ENCODE results near the gene S100A14. TPM values are rescaled to one million over a fixed set of nuclear protein-coding genes. Genes with fewer than 3 reads are reported as not detected.
"Not testable (repeated sequence)": the region's sequence is repeated elsewhere in the genome, so short reads cannot be mapped to it uniquely, and the experiment has no call there.

The S100A14 gene
- total RNA-seq, 1 experiment from 2014 or later, result 0.57 TPM

GRCh38 chr1:153577624-153578051, 38.5 kb downstream of the S100A14 start:
- Histone ChIP-seq H3K36me3 (ENCODE audit: control insufficient read depth, insufficient read depth, low read length) (no peaks in the 10 kb centered on the region), H3K9me3 (ENCODE audit: control insufficient read depth, insufficient read depth, low read depth, low read length) (no peaks in the 10 kb centered on the region), H3K4me1 (ENCODE audit: control insufficient read depth, insufficient read depth, low read length) (no peaks in the 10 kb centered on the region; the same call in 1 of the 2 replicates), H3K4me3 (ENCODE audit: low read depth in 2 of 2, low read length in 2 of 2) (no peak overlapping the region), H3K27ac (ENCODE audit: low read length) (no peak overlapping the region), H3K27me3 (ENCODE audit: control insufficient read depth, insufficient read depth, low read length) (no peaks in the 10 kb centered on the region)
- CTCF ChIA-PET, result interaction anchor here (0.7 to 0.8 kb wide), 2 partner anchors 67 to 403 kb away, joined by 4 read pairs; no protein-coding TSS in a partner anchor
- TF ChIP-seq CTCF (IDR thresholded peaks at IDR 0.05) (no peak), TCF7L2 (IDR thresholded peaks at IDR 0.05; ENCODE audit: low read depth, low read length) (no peak), REST (IDR thresholded peaks at IDR 0.05; ENCODE audit: insufficient read depth in 1 of 2, low read depth in 2 of 2, low read length in 1 of 2) (no peak), SIN3A (IDR thresholded peaks at IDR 0.05; ENCODE audit: borderline replicate concordance, insufficient read depth, low read depth, low read length) (no peak), POLR2AphosphoS5 (IDR thresholded peaks at IDR 0.05; ENCODE audit: low read depth, low read length) (no peak)
- intact Hi-C loops (cut with micrococcal nuclease; ENCODE audit: unreplicated experiment) (loop anchor here (10.0 kb wide), 1 partner anchor 77 kb away; the partner anchor contains the start of gene SNAPIN), in situ Hi-C loops (cut with HindIII; ENCODE audit: low pct_unique_long_range_greater_than_20kb, low sequenced_read_pairs) (no loop called here)
- BruUV-seq (replicated peaks), result no TSS peak
- no peak for DNase-seq (ENCODE audit: low read depth, low spot score)
- ATAC-seq, result no peak; the same call in 1 of the 2 replicates
- POLR2A ChIA-PET, result interaction anchor here (0.5 kb wide), 1 partner anchor 11 kb away, joined by 4 read pairs; no protein-coding TSS in a partner anchor

- DNase-seq (ENCODE audit: low read depth, low spot score) (no peak), ATAC-seq (no peak)
- H3K27me3 ChIP-seq (ENCODE audit: control insufficient read depth, insufficient read depth, low read length), result no peaks in the 10 kb centered on the region
- ChIA-PET POLR2A (no interaction called here), CTCF (interaction anchor here (0.6 to 0.8 kb wide), 3 partner anchors 66 to 402 kb away, joined by 4 to 5 read pairs (median 4); no protein-coding TSS in a partner anchor)
- intact Hi-C loops (cut with micrococcal nuclease; ENCODE audit: unreplicated experiment), result loop anchor here (10.0 kb wide), 1 partner anchor 78 kb away; the partner anchor contains the start of gene SNAPIN
- TF ChIP-seq CTCF (IDR thresholded peaks at IDR 0.05), result no peak
- no peak for TF ChIP-seq SIN3A (IDR thresholded peaks at IDR 0.05; ENCODE audit: borderline replicate concordance, insufficient read depth, low read depth, low read length)
- no peak for TF ChIP-seq REST (IDR thresholded peaks at IDR 0.05; ENCODE audit: insufficient read depth in 1 of 2, low read depth in 2 of 2, low read length in 1 of 2)
- TF ChIP-seq TCF7L2 (IDR thresholded peaks at IDR 0.05; ENCODE audit: low read depth, low read length), result no peak
- no peak for TF ChIP-seq POLR2AphosphoS5 (IDR thresholded peaks at IDR 0.05; ENCODE audit: low read depth, low read length)
- no peak overlapping the region for H3K27ac ChIP-seq (ENCODE audit: low read length)
- in situ Hi-C loops (cut with HindIII; ENCODE audit: low pct_unique_long_range_greater_than_20kb, low sequenced_read_pairs), result no loop called here
- H3K4me1 ChIP-seq (ENCODE audit: control insufficient read depth, insufficient read depth, low read length), result no peaks in the 10 kb centered on the region; the same call in 1 of the 2 replicates
- no peak overlapping the region for H3K4me3 ChIP-seq (ENCODE audit: low read depth in 2 of 2, low read length in 2 of 2)
- H3K9me3 ChIP-seq (ENCODE audit: control insufficient read depth, insufficient read depth, low read depth, low read length), result no peaks in the 10 kb centered on the region
- H3K36me3 ChIP-seq (ENCODE audit: control insufficient read depth, insufficient read depth, low read length), result no peaks in the 10 kb centered on the region
- BruUV-seq (replicated peaks), result no TSS peak
These were observed 39.0 kb downstream of the S100A14 start for GRCh38 chr1:153577138-153577537.

- BruUV-seq (replicated peaks); CTCF ChIA-PET; H3K4me3 ChIP-seq (ENCODE audit: low read depth in 2 of 2, low read length in 2 of 2); DNase-seq (ENCODE audit: low read depth, low spot score); H3K27ac ChIP-seq (ENCODE audit: low read length); ATAC-seq; H3K36me3 ChIP-seq (ENCODE audit: control insufficient read depth, insufficient read depth, low read length); H3K27me3 ChIP-seq (ENCODE audit: control insufficient read depth, insufficient read depth, low read length); in situ Hi-C loops (cut with HindIII; ENCODE audit: low pct_unique_long_range_greater_than_20kb, low sequenced_read_pairs); H3K4me1 ChIP-seq (ENCODE audit: control insufficient read depth, insufficient read depth, low read length); H3K9me3 ChIP-seq (ENCODE audit: control insufficient read depth, insufficient read depth, low read depth, low read length): not testable (repeated sequence)
- POLR2A ChIA-PET, result interaction anchor here (0.6 kb wide), 1 partner anchor 152 kb away, joined by 3 read pairs; the partner anchor contains the start of gene INTS3
- intact Hi-C loops (cut with micrococcal nuclease; ENCODE audit: unreplicated experiment), result loop anchor here (10.0 kb wide), 1 partner anchor 79 kb away; the partner anchor contains the start of gene SNAPIN
These were observed 40.6 kb downstream of the S100A14 start for GRCh38 chr1:153575497-153575896.

Measured in Panc1 (cell line).